CD4-positive, alpha-beta T cell (primary cell): ENCODE measurements around the gene GGTA1. TPM values are rescaled to one million over a fixed set of nuclear protein-coding genes. Genes with fewer than 3 reads are reported as not detected.

Experiments used
- ATAC-seq: fragments of 200-7000 bp; cut with Tn5 transposase; one replicate; pipeline ENCODE4 v1.10.0; 2022; ENCODE audit warnings: mild to moderate bottlenecking; ENCODE audit not compliant: poor library complexity
- CTCF ChIA-PET: fragments of 350-600 bp; sonication (Branson Sonifier 250); formaldehyde crosslinking; loops from one replicate; lab custom pipeline; 2021; ENCODE audit warnings: antibody characterized with exemption, inconsistent platforms; lab: Charles Lee
- POLR2A ChIA-PET: fragments of 350-600 bp; sonication (Branson Sonifier 250); formaldehyde crosslinking; loops from one replicate; lab custom pipeline; 2021; ENCODE audit warnings: antibody characterized with exemption, inconsistent platforms; lab: Charles Lee
- DNase-seq, 14 experiments: peaks; one replicate each; pipeline ENCODE4 v3.0.0-alpha.2; 2013 to 2020; ENCODE audit warnings: mixed read lengths in 2 of 14
- H3K27ac ChIP-seq, 2 donors: one replicate each; pipeline versions ENCODE4 v1.5.1 to v1.7.0; 2013; ENCODE audit warnings: low read length in 2 of 2, low read depth in 1 of 2, mild to moderate bottlenecking in 1 of 2
- H3K27me3 ChIP-seq, 2 experiments: 1 replicate in 1 of 2; 2 replicates in 1 of 2; pipeline versions ENCODE4 v1.6.1 to v1.7.0; 2013; ENCODE audit warnings: low read length in 2 of 2, control low read depth in 1 of 2, mild to moderate bottlenecking in 1 of 2, moderate library complexity in 1 of 2; ENCODE audit not compliant: insufficient read depth in 2 of 2, control insufficient read depth in 1 of 2
- H3K36me3 ChIP-seq: one replicate; pipeline ENCODE4 v1.6.1; 2013; ENCODE audit warnings: low read length, control low read depth; ENCODE audit not compliant: insufficient read depth
- H3K4me1 ChIP-seq: one replicate; pipeline ENCODE4 v1.6.1; 2013; ENCODE audit warnings: low read length, control low read depth; ENCODE audit not compliant: insufficient read depth
- H3K4me3 ChIP-seq: one replicate; pipeline ENCODE4 v1.5.1; 2013; ENCODE audit warnings: mild to moderate bottlenecking, low read length, moderate library complexity
- H3K9me3 ChIP-seq, 2 experiments: 1 replicate in 1 of 2; 2 replicates in 1 of 2; pipeline versions ENCODE4 v1.6.1 to v1.7.0; 2013; ENCODE audit warnings: low read length in 2 of 2, mild to moderate bottlenecking in 2 of 2, control low read depth in 1 of 2, moderate library complexity in 1 of 2; ENCODE audit not compliant: control insufficient read depth in 1 of 2, insufficient read depth in 1 of 2
- H3K27ac Mint-ChIP-seq: one replicate; pipeline ENCODE4 v1.8.0; 2020; ENCODE audit warnings: mixed read lengths
- H3K27me3 Mint-ChIP-seq: one replicate; pipeline ENCODE4 v1.8.0; 2021; ENCODE audit warnings: mixed read lengths
- H3K36me3 Mint-ChIP-seq: one replicate; pipeline ENCODE4 v1.8.0; 2021; ENCODE audit warnings: low read depth, mixed read lengths
- H3K4me1 Mint-ChIP-seq: one replicate; pipeline ENCODE4 v1.8.0; 2021; ENCODE audit warnings: low read depth, mixed read lengths
- H3K4me3 Mint-ChIP-seq: one replicate; pipeline ENCODE4 v1.8.0; 2020; ENCODE audit warnings: mild to moderate bottlenecking, mixed read lengths
- H3K9me3 Mint-ChIP-seq: one replicate; pipeline ENCODE4 v1.8.0; 2020; ENCODE audit warnings: mixed read lengths
- intact Hi-C, 2 experiments: fragments of 100-400 bp; cut with DNase I in 1 of 2; cut with micrococcal nuclease in 1 of 2; formaldehyde crosslinking; loops; one replicate each; pipeline versions ENCODE4 v1.15.1 to v1.9.0; 2023 to 2025; cut with DNase I, micrococcal nuclease
- total RNA-seq, 174 experiments: library from RNA in 2 of 174; stranded (reverse) in 2 of 174; gene quantifications; one replicate each; pipeline ENCODE4 v1.2.3 and lab custom pipeline; 2021 to 2026
- TF ChIP-seq, protein P1 (sequence below): fragments of 200-600 bp; IDR thresholded peaks from one replicate; pipeline ENCODE4 v1.8.0; 2022; ENCODE audit warnings: antibody characterized with exemption, mild to moderate bottlenecking

Gene GGTA1
- total RNA-seq, 2 experiments from 2014 or later: not detected

DNA sequence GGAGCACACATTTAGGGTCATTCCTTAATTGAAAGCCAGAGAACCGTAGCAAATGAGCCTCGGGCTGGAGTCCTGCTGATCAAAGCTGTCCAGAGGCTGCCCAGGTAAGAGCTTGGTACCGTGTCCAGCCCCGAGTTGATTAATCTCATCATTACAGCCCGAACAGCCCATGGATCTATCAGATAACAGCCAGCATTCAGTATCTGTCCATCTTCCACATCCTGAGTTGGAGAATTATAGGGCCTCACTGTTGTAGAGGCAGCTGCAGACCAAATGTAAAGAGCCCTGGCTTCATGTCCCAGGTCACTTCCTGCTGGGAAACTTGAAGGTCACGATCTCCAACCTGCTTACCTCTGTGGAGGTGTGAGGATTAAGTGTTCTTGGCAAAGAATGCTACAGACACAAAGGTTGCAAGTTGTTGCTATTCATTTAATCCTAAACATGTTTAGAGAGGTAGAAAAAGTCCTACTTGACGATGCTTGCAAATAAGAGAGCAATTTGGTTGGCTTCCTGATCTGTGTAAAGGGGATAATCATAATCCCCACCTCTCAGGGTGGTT is 16.1 kb downstream of the GGTA1 start:
- intact Hi-C loops: no loop called here
- Mint-ChIP-seq H3K4me1 (no peaks in the 10 kb centered on the region), H3K4me3 (no peak overlapping the region), H3K27me3 (peaks cover 5% of the 10 kb centered on the region), H3K27ac (no peak overlapping the region), H3K9me3 (no peaks in the 10 kb centered on the region), H3K36me3 (no peaks in the 10 kb centered on the region)
- no peak for DNase-seq
- ChIA-PET POLR2A (no interaction called here), CTCF (no interaction called here)
- H3K4me3 ChIP-seq: no peak overlapping the region
- H3K4me1 ChIP-seq: peaks cover 4% of the 10 kb centered on the region
- TF ChIP-seq, protein P1, sequence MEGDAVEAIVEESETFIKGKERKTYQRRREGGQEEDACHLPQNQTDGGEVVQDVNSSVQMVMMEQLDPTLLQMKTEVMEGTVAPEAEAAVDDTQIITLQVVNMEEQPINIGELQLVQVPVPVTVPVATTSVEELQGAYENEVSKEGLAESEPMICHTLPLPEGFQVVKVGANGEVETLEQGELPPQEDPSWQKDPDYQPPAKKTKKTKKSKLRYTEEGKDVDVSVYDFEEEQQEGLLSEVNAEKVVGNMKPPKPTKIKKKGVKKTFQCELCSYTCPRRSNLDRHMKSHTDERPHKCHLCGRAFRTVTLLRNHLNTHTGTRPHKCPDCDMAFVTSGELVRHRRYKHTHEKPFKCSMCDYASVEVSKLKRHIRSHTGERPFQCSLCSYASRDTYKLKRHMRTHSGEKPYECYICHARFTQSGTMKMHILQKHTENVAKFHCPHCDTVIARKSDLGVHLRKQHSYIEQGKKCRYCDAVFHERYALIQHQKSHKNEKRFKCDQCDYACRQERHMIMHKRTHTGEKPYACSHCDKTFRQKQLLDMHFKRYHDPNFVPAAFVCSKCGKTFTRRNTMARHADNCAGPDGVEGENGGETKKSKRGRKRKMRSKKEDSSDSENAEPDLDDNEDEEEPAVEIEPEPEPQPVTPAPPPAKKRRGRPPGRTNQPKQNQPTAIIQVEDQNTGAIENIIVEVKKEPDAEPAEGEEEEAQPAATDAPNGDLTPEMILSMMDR: no peak
- no peak overlapping the region for H3K27ac ChIP-seq
- no peak for ATAC-seq
- H3K9me3 ChIP-seq: no peaks in the 10 kb centered on the region
- H3K27me3 ChIP-seq: no peaks in the 10 kb centered on the region
- no peaks in the 10 kb centered on the region for H3K36me3 ChIP-seq

DNA sequence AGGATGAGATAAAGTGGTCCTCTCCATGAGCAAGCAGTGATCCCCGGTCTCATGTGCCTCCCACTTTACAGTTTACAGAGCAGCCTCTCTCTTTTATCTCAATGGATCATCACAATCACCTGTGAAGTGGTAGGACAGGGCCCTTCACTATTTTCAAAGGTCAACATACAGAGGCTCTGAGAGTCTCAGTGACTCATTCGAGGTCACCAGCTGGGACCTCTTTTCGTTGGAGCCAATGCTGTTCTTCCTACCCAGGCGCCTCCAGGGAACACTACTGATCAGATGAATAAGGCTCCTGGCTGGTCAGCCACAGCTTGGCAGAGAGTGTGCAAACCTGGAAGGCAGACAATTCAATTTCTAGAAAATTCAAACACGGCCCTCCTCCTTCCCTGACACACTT is 16.6 kb downstream of the GGTA1 start:
- H3K27ac ChIP-seq: no peak overlapping the region
- Mint-ChIP-seq H3K4me1 (no peaks in the 10 kb centered on the region), H3K36me3 (no peaks in the 10 kb centered on the region), H3K9me3 (no peaks in the 10 kb centered on the region), H3K4me3 (no peak overlapping the region), H3K27me3 (peaks cover 5% of the 10 kb centered on the region), H3K27ac (no peak overlapping the region)
- ATAC-seq (no peak), DNase-seq (no peak)
- intact Hi-C loops: no loop called here
- H3K9me3 ChIP-seq: no peaks in the 10 kb centered on the region
- ChIA-PET CTCF (no interaction called here), POLR2A (no interaction called here)
- H3K4me3 ChIP-seq: no peak overlapping the region
- TF ChIP-seq, protein P1: no peak
- no peaks in the 10 kb centered on the region for H3K36me3 ChIP-seq
- no peaks in the 10 kb centered on the region for H3K27me3 ChIP-seq
- H3K4me1 ChIP-seq: peaks cover 4% of the 10 kb centered on the region

DNA sequence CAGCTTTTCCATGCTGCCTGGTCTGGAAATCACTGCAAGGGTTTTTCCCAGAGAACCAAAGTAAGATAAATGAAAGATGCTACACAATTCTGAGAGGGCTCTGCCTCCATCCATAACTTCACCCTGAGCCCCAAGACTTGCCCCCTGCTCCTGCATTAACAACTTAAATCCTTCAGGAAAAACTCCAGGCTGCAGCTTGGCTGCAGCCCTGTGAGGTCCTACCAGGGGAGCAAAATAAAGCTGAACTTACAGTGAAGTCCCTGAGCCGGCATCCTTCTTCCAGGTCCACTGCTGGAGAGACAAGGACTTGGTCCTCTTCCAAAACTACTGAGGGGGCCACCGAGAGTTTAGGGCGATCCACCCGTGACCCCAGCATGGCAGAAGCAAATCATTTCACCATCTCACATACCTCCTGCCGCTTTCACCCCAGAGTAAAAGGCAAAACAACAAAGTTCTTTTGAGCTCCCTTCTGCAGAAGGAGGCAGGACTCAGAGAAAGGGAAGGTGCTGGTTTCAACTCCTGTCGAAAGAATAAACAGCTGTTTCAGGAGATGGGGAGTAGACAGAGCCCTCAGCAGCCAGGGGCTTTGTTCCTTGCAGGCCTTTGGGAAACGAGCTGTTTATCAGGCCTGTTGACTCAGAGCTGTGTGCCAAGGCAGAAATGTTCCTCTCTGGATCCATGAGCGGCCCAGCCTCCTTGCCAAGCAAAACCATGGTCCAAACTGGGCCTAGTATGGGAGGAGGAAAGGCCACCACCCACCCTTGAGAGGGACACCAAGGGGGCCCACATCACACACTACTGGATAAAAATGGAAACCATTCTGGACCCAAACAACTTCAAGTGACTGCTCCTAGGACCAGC is 20.6 kb downstream of the GGTA1 start:
- H3K27me3 Mint-ChIP-seq: peaks cover 5% of the 10 kb centered on the region
- CTCF ChIA-PET: no interaction called here
- no peaks in the 10 kb centered on the region for H3K4me1 Mint-ChIP-seq
- H3K36me3 Mint-ChIP-seq: no peaks in the 10 kb centered on the region
- H3K9me3 Mint-ChIP-seq: no peaks in the 10 kb centered on the region
- Histone ChIP-seq H3K27ac (no peak overlapping the region), H3K27me3 (peaks cover 0 to 6% of the 10 kb centered on the region in 2 experiments), H3K4me3 (no peak overlapping the region), H3K9me3 (no peaks in the 10 kb centered on the region), H3K4me1 (no peaks in the 10 kb centered on the region), H3K36me3 (no peaks in the 10 kb centered on the region)
- POLR2A ChIA-PET: no interaction called here
- ATAC-seq (no peak), DNase-seq (no peak)
- no peak overlapping the region for H3K27ac Mint-ChIP-seq
- TF ChIP-seq, protein P1: no peak
- intact Hi-C loops: no loop called here
- no peak overlapping the region for H3K4me3 Mint-ChIP-seq
